GM12874 (cell line): ENCODE measurements around the gene MPP1.

Source experiments
- CTCF ChIP-seq: IDR thresholded peaks from 2 replicates; pipeline ENCODE4 v1.5.1; 2011; ENCODE audit warnings: low read depth, mild to moderate bottlenecking, control low read depth, low read length, moderate library complexity; ENCODE audit not compliant: insufficient read depth

The MPP1 gene

DNA sequence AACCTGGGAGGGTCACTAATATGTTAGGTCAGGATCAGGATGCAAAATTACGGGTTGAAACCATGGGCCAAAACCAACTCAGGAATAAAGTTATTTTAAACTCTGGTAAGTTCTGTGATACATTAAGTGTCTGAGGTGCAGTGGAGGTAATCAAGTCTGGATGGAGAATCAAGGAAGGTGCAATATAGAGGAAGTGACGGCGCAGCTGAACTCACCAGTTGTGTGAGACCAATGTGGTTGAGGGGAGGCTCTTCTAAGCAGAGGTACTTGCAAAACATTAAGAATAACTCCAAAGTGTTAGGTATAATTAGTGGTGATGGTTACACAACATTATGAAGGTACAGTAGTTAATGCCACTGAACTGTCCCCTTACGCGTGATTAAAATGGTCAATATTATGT lies 74.1 kb downstream of the MPP1 start:
- no peak for TF ChIP-seq CTCF

DNA sequence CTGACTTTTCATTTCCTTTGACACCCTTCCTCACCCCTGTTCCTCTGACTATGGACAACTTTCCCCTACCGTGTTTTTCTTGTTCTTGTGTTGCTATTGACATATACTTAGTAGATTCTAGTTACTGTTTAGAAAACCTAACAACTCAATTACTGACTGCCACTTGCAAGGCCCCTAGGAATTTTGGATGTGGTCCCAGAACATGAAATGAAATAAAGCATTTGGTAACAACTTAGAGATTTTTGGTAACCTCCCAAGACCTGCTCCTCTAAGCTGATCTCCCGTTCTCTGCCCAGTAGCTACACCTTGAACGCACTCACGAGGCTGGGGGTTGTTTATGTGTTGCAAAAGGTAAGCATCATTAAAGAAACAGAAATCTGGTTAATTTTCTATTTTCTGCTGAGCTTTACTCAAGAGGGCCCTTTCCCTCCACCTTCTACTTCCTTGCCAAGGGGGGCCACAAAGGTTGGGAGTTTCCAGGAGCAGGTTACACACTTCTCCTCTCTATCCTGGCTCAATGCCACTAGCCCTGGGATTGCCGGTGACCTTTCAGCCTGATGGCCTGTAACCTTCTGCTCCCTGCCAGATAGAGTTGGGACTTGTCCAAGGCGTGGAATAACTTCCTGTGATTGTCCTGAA lies 74.9 kb downstream of the MPP1 start:
- TF ChIP-seq CTCF, result no peak

DNA sequence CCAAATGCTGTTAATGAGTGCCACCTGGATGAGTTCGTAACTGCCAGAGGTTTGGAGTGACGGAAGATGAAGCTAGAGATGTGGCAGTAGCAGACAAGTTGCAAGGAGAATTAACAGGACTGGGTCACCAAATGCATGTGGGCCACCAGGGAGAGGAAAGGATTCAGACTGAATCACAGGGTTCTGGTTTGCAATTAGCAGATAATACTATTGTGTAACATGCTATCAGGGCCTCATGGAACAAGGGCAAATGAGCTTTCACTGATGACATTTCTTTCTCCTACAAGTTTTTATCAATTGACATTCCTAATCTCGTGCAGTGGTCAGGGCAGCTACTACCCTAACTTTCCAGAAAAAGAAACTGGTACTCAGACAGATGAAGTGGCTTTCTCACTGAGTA lies 75.8 kb downstream of the MPP1 start:
- TF ChIP-seq CTCF, result no peak
